ENCODE data around the gene SEMA4G. TPM values are rescaled to one million over a fixed set of nuclear protein-coding genes. Genes with fewer than 3 reads are reported as not detected.

Gene SEMA4G
- total and polyA plus RNA-seq, 2 of the 13 experiments (the other 11 are each of a cell fraction or from before 2014, with no cell fraction given), result 46.2 to 207 TPM

GRCh38 chr10:101018600-101019439, 49.5 kb downstream of the SEMA4G start (continued):
- TF ChIP-seq E2F5 (CRISPR knock-in tag; conservative IDR thresholded peaks at IDR 0.05) (peak; percentile 13; the same call in 1 of the 2 replicates), ZNF563 (CRISPR knock-in tag; IDR thresholded peaks at IDR 0.05) (peak; percentile 72; the same call in 1 of the 2 replicates), RBAK (CRISPR knock-in tag; IDR thresholded peaks at IDR 0.05) (0 out of 2 replicates have a peak, but pooled peaks have one; percentile 27), ZFYVE20 (CRISPR knock-in tag; IDR thresholded peaks at IDR 0.05; ENCODE audit: borderline replicate concordance, low read depth) (no peak), NR0B2 (CRISPR knock-in tag; IDR thresholded peaks at IDR 0.05) (peak; percentile 62; the same call in 1 of the 2 replicates), SNAPC4 (CRISPR knock-in tag; IDR thresholded peaks at IDR 0.05) (peak; percentile 76; the same call in 1 of the 2 replicates), NFIB (CRISPR knock-in tag; IDR thresholded peaks at IDR 0.05; ENCODE audit: borderline replicate concordance) (no peak), NKX3-1 (CRISPR knock-in tag; IDR thresholded peaks at IDR 0.05) (no peak), E2F1 (CRISPR knock-in tag; IDR thresholded peaks at IDR 0.05) (no peak), KDM6A (CRISPR knock-in tag; IDR thresholded peaks at IDR 0.05; ENCODE audit: low read depth) (no peak)
- TF ChIP-seq, protein P1, sequence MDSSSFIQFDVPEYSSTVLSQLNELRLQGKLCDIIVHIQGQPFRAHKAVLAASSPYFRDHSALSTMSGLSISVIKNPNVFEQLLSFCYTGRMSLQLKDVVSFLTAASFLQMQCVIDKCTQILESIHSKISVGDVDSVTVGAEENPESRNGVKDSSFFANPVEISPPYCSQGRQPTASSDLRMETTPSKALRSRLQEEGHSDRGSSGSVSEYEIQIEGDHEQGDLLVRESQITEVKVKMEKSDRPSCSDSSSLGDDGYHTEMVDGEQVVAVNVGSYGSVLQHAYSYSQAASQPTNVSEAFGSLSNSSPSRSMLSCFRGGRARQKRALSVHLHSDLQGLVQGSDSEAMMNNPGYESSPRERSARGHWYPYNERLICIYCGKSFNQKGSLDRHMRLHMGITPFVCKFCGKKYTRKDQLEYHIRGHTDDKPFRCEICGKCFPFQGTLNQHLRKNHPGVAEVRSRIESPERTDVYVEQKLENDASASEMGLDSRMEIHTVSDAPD (CRISPR knock-in tag; IDR thresholded peaks at IDR 0.05), result 0 out of 2 replicates have a peak, but pooled peaks have one; percentile 61
- TF ChIP-seq, protein P2, sequence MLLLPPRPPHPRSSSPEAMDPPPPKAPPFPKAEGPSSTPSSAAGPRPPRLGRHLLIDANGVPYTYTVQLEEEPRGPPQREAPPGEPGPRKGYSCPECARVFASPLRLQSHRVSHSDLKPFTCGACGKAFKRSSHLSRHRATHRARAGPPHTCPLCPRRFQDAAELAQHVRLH (CRISPR knock-in tag; IDR thresholded peaks at IDR 0.05; ENCODE audit: borderline replicate concordance, low read depth), result 0 out of 2 replicates have a peak, but pooled peaks have one; percentile 56
- TF ChIP-seq, protein P3, sequence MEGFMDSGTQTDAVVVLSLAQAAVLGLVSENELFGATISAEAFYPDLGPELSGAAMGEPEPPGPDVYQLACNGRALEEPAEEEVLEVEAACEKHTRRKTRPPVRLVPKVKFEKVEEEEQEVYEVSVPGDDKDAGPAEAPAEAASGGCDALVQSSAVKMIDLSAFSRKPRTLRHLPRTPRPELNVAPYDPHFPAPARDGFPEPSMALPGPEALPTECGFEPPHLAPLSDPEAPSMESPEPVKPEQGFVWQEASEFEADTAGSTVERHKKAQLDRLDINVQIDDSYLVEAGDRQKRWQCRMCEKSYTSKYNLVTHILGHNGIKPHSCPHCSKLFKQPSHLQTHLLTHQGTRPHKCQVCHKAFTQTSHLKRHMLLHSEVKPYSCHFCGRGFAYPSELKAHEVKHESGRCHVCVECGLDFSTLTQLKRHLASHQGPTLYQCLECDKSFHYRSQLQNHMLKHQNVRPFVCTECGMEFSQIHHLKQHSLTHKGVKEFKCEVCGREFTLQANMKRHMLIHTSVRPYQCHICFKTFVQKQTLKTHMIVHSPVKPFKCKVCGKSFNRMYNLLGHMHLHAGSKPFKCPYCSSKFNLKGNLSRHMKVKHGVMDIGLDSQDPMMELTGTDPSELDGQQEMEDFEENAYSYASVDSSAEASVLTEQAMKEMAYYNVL (CRISPR knock-in tag; IDR thresholded peaks at IDR 0.05; ENCODE audit: borderline replicate concordance), result peak; percentile 53; the same call in 1 of the 2 replicates
- TF ChIP-seq, protein P4, sequence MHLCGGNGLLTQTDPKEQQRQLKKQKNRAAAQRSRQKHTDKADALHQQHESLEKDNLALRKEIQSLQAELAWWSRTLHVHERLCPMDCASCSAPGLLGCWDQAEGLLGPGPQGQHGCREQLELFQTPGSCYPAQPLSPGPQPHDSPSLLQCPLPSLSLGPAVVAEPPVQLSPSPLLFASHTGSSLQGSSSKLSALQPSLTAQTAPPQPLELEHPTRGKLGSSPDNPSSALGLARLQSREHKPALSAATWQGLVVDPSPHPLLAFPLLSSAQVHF (CRISPR knock-in tag; IDR thresholded peaks at IDR 0.05), result no peak; the same call in 1 of the 2 replicates
